Measurements from ENCODE around the gene ADK. TPM values are rescaled to one million over a fixed set of nuclear protein-coding genes. Genes with fewer than 3 reads are reported as not detected.

ADK gene
- total and polyA plus RNA-seq, 2 experiments from 2014 or later: 39.9 to 53.0 TPM

DNA sequence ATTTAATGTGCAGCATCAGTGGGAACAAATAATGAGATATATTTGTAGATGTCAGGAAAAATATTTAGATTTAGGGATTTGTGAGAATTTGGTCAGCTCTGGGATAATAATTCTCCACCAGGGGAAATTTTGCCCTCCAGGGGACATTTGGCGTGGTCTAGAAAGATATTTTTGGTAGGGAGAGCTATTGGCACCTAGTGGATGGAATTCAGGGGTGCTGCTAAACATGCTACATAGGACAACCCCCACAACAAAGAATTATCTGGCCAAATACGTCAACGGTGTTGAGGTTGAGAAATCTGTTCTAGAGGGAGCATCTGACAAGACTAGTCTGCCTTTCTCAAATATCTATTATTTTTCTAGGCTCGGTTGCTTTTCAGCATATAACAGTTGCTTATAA is 2.1 kb downstream of the ADK start:
- ATAC-seq (no peak), DNase-seq (ENCODE audit: low spot score) (peak; percentile 68)
- Mint-ChIP-seq H3K4me1 (peaks cover 18% of the 10 kb centered on the region; the same call in 2 of the 3 replicates), H3K9me3 (no peaks in the 10 kb centered on the region), H3K4me3 (no peak overlapping the region; the same call in 2 of the 3 replicates), H3K27me3 (ENCODE audit: insufficient read depth, low read depth, poor library complexity) (peaks cover 3% of the 10 kb centered on the region), H3K27ac (0 out of 2 replicates have a peak overlapping the region, but pooled peaks have one; percentile 22), H3K36me3 (ENCODE audit: low read depth) (no peaks in the 10 kb centered on the region; the same call in 2 of the 3 replicates)
- Histone ChIP-seq H3K27ac (ENCODE audit: low read depth) (no peak overlapping the region), H3K27me3 (ENCODE audit: insufficient read depth) (no peaks in the 10 kb centered on the region), H3F3A (replicated peaks; ENCODE audit: low read depth) (no peaks in the 10 kb centered on the region), H3K9me2 (ENCODE audit: insufficient read depth) (no peaks in the 10 kb centered on the region), H3K4me3 (peak overlapping the region; percentile 76), H4K20me1 (replicated peaks; ENCODE audit: insufficient read depth) (no peaks in the 10 kb centered on the region; the same call in 1 of the 2 replicates), H3K79me2 (replicated peaks; ENCODE audit: insufficient read depth) (peaks cover 89% of the 10 kb centered on the region), H3K4me1 (ENCODE audit: insufficient read depth) (peaks cover 20% of the 10 kb centered on the region), H2AFZ (no peak overlapping the region), H3K4me2 (peak overlapping the region; percentile 84), H3K36me3 (ENCODE audit: insufficient read depth) (no peaks in the 10 kb centered on the region)
- TF ChIP-seq JUNB (IDR thresholded peaks at IDR 0.05; ENCODE audit: unreplicated experiment) (no peak), NANOG (IDR thresholded peaks at IDR 0.05; ENCODE audit: borderline replicate concordance) (no peak), ETS1 (IDR thresholded peaks at IDR 0.05) (no peak), CTCF (conservative IDR thresholded peaks at IDR 0.05; ENCODE audit: low read depth in 2 of 2) (peak; percentile 35 to 64), ZNF462 (CRISPR knock-in tag; IDR thresholded peaks at IDR 0.05) (no peak), EZH2 (IDR thresholded peaks at IDR 0.05; ENCODE audit: low read depth, unreplicated experiment) (no peak)
